EL (cell line): Measurements from ENCODE around the gene ZNF474.
"Not testable (repeated sequence)": the region's sequence is repeated elsewhere in the genome, so short reads cannot be mapped to it uniquely, and the experiment has no call there.

Experiments
- DNase-seq: peaks from one replicate; pipeline ENCODE4 v3.0.0-alpha.2; 2016

Gene ZNF474

DNA sequence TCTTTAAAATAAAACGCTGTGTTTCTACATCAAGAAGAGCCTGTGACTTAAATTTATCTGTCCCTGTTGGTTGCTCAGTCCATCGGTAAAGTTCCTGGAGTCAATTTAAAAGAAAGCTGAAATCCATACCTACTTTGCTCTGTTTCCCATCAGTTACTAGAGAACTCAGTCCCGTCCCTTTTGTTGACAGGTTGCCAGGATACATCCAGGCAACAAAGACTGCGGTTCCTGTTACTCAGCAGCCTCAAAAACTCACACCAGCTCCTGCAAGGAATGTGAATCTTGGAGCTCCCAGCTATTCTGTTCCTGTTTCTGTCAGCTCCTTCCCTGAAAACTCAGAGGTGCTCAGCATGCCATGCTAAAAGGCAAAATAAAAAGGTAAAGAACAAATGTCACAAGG is at the start of gene ZNF474:
Gene ZNF474 (plus strand): TSS at position 241 of the 400 bp plus-strand sequence. CDS start 22,445 bp downstream, outside the sequence.
- DNase-seq = peak; percentile 94

DNA sequence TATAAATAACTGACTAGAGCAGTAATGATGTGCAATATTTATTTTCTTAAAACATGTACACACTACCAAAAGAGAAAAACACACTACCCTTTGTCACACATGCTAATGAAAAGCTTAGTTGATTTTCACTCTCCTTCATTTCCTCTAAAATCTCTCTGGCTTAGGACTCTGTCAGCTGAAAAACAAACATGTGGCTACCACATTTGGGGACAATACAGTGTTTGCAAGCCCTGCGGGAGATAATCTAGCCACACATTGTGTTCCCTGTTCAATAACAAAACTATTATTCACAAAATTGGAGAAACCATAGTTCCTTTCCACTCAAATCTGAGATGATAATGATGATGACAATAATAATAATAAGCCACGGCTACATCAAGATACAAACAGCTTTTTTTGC is 47.8 kb upstream of the ZNF474 start:
- DNase-seq = no peak

- no peak for DNase-seq
These were observed 45.8 kb upstream of the ZNF474 start for GRCh38 chr5:122083535-122083934.

- DNase-seq = no peak
These were observed 44.3 kb upstream of the ZNF474 start for GRCh38 chr5:122085041-122085440.

DNA sequence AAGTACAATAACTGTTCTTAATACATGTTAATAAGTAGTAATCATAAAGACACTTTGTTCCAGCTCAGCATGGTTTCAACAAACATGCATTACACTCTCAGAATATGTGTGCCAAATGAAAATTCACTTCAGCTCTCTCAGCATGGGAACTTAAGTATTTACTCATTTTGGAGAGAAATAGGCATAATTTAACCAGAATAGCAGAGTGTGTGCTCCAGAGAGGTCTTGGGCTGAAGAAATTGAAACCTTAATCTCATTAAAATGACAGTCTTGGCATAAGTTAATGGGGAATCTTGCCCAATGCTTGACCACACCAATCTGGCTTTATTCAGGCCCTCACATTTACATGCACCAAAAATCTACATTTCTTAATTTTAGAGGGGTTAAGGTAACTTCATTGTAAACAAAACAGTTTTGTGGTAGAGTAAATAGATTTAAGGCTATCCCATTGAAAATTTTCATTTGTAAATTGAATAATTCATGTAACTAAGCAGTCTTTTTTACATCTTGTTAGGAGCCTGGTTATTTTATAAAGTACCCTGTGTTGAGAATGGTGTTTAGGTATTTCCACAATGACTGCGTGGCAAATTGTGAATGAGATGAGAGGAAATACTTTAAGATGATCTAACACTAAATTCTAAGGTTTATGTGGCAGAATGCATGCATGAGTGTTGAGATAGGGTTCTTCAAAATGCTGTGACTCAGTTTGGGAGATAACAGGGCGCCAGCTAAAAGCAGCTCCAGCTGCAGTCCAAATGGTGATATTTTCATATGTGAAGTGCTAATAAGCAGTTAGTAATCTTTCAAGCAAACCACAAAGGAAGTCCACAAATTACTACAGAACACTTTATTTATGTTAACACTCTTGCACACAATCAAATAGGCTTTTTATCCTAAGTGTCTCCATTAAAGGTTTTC is 40.0 kb upstream of the ZNF474 start:
- peak; percentile 93 for DNase-seq

DNA sequence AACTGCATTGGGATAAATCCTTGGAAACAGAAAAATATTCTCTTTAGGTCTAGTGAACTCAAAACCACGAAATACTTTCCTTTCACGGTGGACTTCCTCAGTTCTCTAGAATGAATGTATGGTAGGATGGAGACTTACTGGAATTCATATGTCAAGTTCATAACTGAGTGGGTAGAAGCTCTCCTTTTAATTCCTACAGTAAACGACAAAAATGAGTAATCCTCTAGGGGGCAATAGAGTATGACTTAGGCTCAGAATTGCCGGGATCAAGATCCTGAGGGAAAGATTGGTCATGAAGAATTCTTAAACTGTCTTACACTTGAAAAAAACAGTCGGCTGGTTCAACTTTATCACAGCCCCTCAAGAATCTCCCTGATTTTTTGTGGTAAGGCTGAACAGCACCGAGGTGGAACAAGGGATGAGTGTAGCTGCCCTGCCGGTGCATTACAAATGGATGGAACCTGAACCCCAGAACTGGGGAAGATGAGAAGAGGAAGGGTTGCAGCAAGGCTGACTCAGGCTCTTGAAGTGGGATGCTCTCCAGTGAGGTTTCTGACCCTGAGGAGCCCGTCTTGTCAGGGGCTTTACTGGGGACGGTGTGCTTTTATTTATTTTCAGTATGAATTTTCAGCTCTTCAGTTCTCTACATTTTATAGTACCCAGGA is 37.3 kb upstream of the ZNF474 start:
- DNase-seq = peak; percentile 78

- DNase-seq = peak; percentile 93
These were observed 35.7 kb upstream of the ZNF474 start for GRCh38 chr5:122093415-122094180.

- DNase-seq = not testable (repeated sequence)
These were observed 35.1 kb upstream of the ZNF474 start for GRCh38 chr5:122094251-122094650.

GRCh38 chr5:122095158-122095557 is 34.2 kb upstream of the ZNF474 start:
- DNase-seq = no peak

DNA sequence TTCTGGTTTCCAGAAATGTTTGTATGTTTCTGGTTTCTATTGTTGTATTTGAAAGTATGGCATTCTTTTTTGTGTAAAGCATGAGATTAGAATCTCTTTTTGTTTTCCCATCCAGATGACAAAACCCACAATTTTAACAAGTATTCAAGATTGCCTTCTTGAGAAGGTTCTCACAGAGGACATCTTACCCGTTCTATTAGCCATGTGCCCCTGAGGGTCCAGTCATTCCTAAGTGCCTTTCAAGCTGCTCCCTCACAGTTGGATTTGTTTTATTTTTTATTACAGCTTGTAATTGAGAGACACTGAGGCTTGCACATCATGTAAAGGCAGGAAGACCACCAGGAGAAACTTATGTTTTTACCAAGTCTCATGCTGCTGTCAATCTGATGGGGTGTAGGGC is 32.0 kb upstream of the ZNF474 start:
- DNase-seq = no peak

DNA sequence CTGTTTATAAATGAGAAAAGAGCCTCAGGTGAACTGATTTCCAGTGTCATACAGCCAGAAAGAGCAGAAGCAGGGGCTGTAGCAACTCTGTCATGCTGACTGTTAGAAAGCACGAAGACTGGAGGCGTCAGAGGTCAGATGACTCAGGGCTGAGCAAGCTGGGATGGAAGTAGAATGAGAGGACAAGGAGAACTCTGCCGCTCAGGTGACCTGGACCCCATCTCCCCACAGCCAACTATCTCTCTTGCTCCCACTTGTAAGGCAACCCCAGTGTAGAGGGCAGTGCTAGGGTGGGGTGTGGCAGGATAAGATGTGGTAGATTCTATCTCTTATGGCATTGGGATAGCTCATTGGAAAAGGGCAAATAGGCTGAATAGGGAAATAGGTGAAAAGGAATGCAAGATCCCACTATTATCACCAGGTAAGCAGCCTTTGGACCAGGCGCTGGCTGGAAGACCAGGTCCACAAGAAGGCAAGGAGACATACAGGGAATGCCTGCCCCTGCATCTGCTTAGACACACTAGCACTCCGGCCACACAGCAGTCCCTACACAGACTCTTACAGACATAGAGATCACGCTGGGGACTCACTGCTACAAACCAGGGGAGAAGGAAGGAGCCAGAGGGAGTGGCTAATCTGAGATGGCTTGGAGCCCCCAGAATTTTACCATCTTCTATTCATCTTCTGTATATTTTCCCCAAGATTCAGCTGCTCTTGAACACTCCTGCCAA is 30.1 kb upstream of the ZNF474 start:
- peak; percentile 90 for DNase-seq

DNA sequence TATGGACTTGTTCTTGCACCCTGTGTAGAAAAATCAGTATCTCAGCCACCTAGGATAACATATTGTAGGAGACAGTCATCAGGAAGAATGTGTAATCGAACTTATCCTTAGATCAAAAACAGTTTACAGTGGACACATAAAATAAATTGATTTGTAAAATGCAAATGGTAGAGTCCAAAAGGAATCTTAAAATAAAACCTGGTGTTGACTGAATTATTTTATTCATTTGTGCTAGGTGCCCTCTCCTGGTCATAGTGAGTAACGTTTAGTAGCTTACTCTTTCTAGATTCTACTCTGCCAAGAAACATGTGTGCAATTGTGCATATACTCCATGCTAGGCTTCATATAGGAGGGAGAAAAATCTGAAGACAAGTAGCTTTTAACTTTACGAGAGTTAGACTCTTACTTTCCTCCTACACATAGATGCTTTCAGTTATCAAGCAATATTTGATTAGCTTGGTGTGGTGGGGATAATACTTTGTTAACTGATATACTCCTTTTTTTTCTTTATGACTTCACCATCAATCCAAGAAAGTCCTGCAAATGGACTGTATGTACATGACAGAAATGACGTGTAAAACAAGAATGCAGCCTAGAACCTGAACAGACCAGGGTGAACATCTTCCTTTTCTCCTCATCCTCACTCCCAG is 27.6 kb upstream of the ZNF474 start:
- DNase-seq = peak; percentile 70

GRCh38 chr5:122102825-122103224 is 26.5 kb upstream of the ZNF474 start:
- peak; percentile 69 for DNase-seq

GRCh38 chr5:122105909-122106308 is 23.4 kb upstream of the ZNF474 start:
- DNase-seq = no peak

DNA sequence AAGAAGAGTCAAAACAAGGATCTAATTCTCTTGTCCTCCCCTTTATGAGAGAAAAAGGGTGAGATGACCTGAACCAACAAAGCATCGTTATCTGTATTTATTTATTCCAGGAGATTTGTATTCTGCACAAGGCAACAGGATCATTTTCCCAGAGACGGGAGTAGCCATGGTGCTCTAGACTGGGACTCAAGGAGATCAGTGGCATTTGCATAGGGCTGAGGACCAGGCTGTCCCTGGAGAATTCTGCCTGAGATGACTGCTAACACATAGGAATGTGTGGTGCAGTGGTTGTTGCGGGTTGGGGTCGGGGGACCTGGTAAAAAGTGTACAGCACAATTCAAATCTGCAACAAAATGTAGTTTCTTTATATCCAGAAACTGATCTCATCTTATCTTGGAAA is 22.3 kb upstream of the ZNF474 start:
- no peak for DNase-seq

- DNase-seq = no peak
These were observed 18.4 kb upstream of the ZNF474 start for GRCh38 chr5:122110987-122111386.

DNA sequence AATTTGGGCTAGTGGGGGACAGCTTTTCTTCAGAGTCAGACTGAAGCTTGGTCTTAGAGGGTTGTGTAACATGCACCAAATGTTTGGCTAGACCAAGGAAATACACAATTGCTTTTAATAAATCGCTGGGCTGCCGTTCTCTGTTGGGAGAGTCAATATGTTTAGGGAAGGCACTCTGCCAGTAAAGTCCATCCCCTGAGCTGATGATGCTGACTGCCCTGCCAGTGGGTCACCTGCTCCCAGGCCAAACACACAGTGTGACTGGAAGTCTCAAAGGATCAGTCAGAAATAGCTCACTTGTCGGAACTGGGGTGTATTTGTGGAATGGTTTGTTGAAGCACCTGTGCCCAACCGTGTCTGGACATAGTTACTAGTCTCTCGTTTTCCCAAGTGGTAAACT is 17.9 kb upstream of the ZNF474 start:
- no peak for DNase-seq

- DNase-seq = no peak
These were observed 17.3 kb upstream of the ZNF474 start for GRCh38 chr5:122112063-122112462.

- no peak for DNase-seq
These were observed 16.4 kb upstream of the ZNF474 start for GRCh38 chr5:122112733-122113558.

DNA sequence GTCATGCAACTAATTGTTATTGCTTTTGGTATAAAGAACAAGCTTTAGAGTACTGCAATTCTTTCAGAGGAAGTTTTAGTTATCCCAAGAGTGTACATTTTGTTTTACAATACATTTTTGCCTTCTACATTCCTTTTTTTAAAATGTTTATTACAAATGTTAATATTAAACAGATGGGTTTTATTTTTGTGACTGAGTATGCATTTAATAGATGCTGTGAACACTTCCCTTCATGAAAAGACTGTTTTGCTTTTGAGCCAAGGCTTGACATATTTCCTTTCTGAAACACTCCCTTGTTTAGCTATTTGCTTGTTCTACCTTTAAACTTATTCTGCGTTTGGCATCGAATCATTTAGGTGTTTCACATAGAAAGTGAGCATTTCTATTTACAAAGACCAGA is 14.8 kb upstream of the ZNF474 start:
- no peak for DNase-seq

DNA sequence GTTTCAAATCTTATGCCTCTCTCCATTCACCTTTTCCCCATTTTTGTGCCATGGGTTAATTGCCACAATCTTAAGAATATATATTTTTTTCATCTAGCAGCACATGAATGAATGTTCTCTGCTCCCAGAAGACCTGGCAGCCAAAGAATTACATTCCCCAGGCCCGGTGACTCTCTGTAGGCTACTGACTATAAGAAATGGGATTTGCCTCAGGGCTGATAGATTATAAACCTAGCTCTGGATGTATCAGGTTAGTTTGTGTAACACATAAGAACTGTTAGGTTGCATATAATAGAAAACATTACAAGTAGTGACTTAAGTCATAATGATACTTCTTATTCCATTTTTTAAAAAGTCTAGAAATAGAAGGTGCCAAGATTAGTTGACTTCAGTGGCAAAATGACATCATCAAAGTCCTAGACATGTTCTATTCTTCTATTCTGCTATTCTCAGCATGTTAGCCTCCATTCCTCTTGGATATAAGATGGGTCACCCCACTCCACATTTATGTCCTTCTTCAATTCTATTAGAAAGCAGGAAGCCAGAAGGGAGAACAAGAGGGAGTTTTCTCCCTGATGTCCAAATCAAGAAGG is 10.9 kb upstream of the ZNF474 start:
- DNase-seq = no peak
